Astrocyte of the cerebellum (primary cell): ENCODE data around the gene PACRG.

Experiments
- DNase-seq: peaks from one replicate; pipeline ENCODE4 v3.0.0-alpha.2; 2011; ENCODE audit warnings: low read depth
- H3K4me3 ChIP-seq: 2 replicates; pipeline ENCODE4 v1.5.1; 2011; ENCODE audit warnings: mild to moderate bottlenecking, low read depth, low read length, moderate library complexity
- in situ Hi-C: cut with HindIII; loops from 2 replicates; pipeline ENCODE4 v1.10.0; 2017; ENCODE audit warnings: low sequenced_read_pairs
- TF ChIP-seq, protein P1 (sequence below): IDR thresholded peaks from 2 replicates; pipeline ENCODE4 v1.5.1; 2012; ENCODE audit warnings: low read length, low read depth, moderate library complexity, mild to moderate bottlenecking; ENCODE audit errors: missing control alignments

PACRG gene

DNA sequence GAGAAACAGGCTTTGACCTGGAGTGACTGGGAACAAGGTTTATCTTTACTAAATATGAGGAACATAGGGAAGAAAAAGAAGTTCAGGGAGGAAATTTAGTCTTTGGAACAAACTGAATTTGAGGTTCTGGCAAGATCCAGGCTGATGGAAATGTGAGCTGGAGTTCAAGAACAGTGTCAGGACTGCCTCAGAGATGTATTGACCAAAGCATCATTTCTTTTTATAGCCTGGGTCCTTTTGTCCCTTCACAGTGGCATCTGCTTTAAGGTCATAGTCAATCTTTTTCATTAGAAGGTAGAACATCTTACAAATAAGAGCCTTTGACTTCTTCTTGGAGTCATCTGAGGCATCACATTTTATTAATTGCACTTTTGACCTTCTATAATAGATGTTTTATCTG lies 360.2 kb downstream of the PACRG start:
- TF ChIP-seq, protein P1, sequence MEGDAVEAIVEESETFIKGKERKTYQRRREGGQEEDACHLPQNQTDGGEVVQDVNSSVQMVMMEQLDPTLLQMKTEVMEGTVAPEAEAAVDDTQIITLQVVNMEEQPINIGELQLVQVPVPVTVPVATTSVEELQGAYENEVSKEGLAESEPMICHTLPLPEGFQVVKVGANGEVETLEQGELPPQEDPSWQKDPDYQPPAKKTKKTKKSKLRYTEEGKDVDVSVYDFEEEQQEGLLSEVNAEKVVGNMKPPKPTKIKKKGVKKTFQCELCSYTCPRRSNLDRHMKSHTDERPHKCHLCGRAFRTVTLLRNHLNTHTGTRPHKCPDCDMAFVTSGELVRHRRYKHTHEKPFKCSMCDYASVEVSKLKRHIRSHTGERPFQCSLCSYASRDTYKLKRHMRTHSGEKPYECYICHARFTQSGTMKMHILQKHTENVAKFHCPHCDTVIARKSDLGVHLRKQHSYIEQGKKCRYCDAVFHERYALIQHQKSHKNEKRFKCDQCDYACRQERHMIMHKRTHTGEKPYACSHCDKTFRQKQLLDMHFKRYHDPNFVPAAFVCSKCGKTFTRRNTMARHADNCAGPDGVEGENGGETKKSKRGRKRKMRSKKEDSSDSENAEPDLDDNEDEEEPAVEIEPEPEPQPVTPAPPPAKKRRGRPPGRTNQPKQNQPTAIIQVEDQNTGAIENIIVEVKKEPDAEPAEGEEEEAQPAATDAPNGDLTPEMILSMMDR = no peak
- in situ Hi-C loops = no loop called here
- no peak overlapping the region for H3K4me3 ChIP-seq
- no peak for DNase-seq

DNA sequence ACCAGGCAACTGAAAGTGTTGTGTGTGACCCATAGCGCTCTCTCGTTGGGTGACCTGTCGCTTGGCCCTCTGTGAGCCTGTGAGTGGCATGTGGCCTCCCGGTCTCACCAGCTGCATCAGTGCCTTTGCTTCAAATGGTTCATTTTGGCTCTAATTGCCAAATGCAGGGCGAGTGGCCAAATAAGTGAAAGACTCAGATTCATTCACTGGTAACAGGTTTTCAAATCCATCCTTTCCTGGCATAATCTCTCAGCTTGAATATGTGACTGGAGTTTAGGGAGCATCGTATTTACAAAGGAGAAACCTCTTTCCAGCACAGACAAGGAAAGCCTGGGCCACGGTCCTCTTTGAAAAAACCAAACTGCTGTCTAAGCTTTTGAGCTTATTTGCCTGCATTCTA lies 365.1 kb downstream of the PACRG start:
- DNase-seq = no peak
- TF ChIP-seq, protein P1 = no peak
- in situ Hi-C loops = no loop called here
- H3K4me3 ChIP-seq = no peak overlapping the region

DNA sequence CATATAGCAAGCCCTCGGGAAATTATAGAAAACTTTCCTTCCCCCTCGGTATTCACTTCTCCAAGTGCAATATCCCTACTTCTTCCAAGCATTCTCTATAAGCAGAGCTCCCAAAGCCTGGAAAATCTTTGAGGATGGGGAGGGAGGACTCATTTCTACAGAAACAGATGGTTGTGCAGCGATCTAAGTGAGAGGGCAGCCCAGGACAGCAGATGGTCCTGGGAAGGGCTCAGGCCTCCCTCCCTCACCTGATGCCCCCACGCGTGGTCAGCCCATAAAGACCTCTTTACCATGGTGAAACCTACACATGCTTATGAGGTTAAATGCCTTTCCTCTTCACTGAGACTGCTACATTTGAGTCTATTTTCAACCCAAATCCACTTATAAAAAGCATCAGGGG lies 367.1 kb downstream of the PACRG start:
- in situ Hi-C loops = no loop called here
- H3K4me3 ChIP-seq = no peak overlapping the region
- TF ChIP-seq, protein P1 = no peak
- no peak for DNase-seq

DNA sequence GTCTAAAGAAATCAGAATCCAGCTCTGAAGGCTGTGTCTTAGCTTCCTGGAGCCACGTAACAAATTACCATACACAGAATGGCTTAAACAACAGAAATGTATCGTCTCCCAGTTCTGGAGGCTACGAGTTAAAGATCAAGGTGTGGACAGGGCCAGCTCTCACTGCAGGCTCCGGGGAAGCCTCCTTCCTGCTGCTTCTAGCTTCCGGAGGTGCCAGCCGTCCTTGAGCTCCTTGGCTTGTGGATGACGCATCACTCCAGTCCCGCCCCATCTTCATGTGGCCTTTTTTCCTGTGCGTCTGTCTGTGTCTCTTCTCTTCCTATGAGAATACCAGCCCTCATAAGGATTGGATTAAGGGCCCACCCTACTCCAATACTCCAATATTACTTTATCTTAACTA lies 367.6 kb downstream of the PACRG start:
- no peak overlapping the region for H3K4me3 ChIP-seq
- DNase-seq = no peak
- TF ChIP-seq, protein P1 = no peak
- in situ Hi-C loops = no loop called here

DNA sequence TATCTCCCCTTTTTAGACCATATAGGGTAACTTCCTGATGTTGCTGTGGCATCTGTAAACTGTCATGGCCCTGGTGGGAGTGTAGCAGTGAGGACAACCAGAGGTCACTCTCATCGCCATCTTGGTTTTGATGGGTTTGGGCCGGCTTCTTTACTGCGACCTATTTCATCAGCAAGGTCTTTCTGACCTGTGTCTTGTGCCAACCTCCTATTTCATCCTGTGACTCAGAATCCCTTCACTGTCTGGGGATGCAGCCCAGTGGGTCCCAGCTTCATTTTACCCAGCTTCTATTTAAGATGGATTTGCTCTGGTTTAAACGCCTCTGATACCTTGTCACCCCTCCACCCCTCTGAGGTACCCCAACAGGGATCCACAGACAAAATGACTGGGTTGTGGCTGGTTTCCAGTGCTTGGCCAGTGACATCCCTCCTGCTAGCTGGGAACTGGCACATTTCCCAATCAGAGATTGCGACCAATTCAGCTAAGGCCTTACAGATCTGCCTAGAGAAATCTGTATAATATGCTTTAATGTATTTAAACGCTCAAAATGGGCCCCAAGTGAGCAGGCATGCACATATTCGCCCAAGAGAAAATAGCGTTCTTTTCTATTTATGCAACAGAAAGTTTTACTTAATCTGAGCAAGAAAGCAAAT lies 371.2 kb downstream of the PACRG start:
- DNase-seq = no peak
- H3K4me3 ChIP-seq = no peak overlapping the region
- in situ Hi-C loops = no loop called here

DNA sequence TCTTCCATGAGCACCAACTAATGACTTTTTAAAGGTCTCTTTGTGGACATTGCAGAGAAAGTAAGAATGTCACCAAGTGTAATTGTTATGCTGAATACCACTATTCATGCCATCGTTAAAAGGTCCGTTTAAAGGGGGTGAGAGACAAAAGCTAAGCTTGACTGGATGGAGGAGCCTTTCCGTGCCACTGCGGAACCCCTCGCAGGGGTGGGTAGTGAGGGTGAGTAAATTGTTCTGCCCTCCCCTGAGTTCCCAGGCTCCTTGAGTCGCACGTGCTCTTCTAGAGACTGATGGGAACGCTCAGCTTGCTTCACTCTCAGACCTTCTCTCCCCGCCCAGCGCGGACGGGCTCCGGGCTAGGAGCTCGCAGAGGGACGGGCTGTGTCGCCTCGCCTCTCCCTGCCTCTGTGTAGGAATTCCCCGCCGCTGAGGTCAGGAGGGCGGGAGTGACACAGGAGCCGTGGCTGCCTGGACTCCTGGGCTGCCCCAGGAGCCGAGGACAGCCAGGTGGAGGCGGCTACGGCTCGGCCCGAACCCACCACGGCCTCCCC lies 371.9 kb downstream of the PACRG start:
- TF ChIP-seq, protein P1 = no peak
- in situ Hi-C loops = no loop called here
- no peak overlapping the region for H3K4me3 ChIP-seq
- no peak for DNase-seq

More for the DNA sequence above, 371.2 kb downstream of the PACRG start:
- TF ChIP-seq, protein P1 = no peak

DNA sequence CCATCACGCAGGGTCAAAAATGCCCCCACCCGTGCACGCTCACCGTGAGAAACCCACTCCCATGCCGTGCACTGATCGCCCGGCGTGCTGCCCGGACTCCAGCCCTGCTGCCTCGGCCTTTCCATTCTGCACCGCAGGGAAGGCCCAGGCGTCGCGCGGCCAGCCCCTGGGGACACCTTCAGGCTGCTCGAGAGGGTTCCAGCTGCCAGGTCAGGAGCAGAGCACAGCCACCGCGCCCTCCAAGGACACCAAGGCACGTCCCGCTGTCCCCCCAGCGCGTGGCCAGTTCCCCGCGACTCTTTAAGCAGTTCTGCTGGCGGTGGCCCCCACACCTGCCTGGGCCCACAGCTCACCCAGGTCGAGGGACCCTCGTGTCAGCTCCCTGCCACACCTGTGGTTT lies 372.5 kb downstream of the PACRG start:
- no peak for DNase-seq
- TF ChIP-seq, protein P1 = no peak
- in situ Hi-C loops = no loop called here
- no peak overlapping the region for H3K4me3 ChIP-seq
